ENCODE results near the gene HTR6.
A peak's percentile ranks its signal among the peaks of the same experiment; 100 is the strongest.

DNA sequence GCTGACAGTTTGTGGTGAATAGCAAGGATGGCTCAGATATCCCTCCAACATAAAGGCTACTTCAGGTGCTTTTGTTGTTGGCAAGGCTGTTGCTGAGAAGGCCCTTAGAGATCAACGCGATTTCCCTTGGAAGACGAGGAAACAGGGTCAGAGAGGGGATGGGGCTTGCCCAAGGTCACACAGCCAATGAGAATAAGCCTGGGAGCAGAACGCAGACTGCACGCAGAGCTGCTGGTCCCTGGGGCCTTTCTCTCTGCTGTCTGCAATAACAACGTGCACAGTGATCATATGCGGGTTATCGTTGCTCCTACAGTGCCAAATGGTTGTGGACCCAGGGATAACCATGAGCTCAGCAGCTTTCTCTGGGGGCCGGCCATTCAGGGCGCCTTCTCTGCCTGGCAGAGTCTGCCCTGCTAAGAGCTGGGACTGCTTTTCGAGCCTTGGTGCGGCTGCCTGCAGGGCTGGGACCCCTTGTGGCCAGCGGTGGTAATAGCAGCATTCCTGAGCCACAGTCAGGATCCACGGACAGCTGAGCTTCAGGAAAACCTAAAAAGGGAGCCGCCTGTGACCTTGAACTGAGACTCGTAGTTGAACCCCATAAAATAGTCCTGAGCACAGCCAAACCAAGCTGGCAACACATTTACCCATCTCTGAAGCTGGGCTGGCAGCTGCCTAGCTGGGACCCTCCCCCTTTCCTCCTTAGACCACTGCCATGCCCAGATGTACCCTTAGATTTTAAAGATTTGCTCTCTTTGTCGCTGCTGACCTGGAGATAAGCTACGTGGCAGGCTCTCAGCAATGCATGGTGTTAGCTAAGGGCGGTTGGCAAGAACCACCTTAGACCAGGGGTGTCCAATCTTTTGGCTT, 39.8 kb downstream of the HTR6 start:
- TF ChIP-seq POLR2A (IDR thresholded peaks at IDR 0.05): no peak
- TF ChIP-seq, protein P1, sequence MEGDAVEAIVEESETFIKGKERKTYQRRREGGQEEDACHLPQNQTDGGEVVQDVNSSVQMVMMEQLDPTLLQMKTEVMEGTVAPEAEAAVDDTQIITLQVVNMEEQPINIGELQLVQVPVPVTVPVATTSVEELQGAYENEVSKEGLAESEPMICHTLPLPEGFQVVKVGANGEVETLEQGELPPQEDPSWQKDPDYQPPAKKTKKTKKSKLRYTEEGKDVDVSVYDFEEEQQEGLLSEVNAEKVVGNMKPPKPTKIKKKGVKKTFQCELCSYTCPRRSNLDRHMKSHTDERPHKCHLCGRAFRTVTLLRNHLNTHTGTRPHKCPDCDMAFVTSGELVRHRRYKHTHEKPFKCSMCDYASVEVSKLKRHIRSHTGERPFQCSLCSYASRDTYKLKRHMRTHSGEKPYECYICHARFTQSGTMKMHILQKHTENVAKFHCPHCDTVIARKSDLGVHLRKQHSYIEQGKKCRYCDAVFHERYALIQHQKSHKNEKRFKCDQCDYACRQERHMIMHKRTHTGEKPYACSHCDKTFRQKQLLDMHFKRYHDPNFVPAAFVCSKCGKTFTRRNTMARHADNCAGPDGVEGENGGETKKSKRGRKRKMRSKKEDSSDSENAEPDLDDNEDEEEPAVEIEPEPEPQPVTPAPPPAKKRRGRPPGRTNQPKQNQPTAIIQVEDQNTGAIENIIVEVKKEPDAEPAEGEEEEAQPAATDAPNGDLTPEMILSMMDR (IDR thresholded peaks at IDR 0.05 in 4 of 5, conservative IDR thresholded peaks at IDR 0.05 in 1 of 5): peak; percentile 70 to 91 (median 85)

All from gastrocnemius medialis (tissue), 4 donors.